Activated CD4-positive, alpha-beta T cell treated with anti-CD3 and anti-CD28 coated beads, Interleukin-2, amount 10 ng/mL, durations not matched to agents 7 days and 5 days (primary cell): Measurements from ENCODE around the gene RNF40. TPM values are rescaled to one million over a fixed set of nuclear protein-coding genes. Genes with fewer than 3 reads are reported as not detected.

Experiments used
- CTCF ChIA-PET: fragments of 350-600 bp; sonication (Branson Sonifier 250); formaldehyde crosslinking; loops from one replicate; lab custom pipeline; 2021; ENCODE audit warnings: antibody characterized with exemption; lab: Charles Lee
- POLR2A ChIA-PET: fragments of 350-600 bp; sonication (Branson Sonifier 250); formaldehyde crosslinking; loops from one replicate; lab custom pipeline; 2021; ENCODE audit warnings: antibody characterized with exemption; lab: Charles Lee
- DNase-seq: peaks from one replicate; pipeline ENCODE4 v3.0.0-alpha.2; 2020
- H3K27ac Mint-ChIP-seq: one replicate; pipeline ENCODE4 v1.8.0; 2021; ENCODE audit warnings: mild to moderate bottlenecking, moderate library complexity, mixed read lengths
- H3K27me3 Mint-ChIP-seq: one replicate; pipeline ENCODE4 v1.8.0; 2021; ENCODE audit warnings: mixed read lengths
- H3K36me3 Mint-ChIP-seq: one replicate; pipeline ENCODE4 v1.8.0; 2021; ENCODE audit warnings: low read depth, mixed read lengths
- H3K4me1 Mint-ChIP-seq: one replicate; pipeline ENCODE4 v1.8.0; 2021; ENCODE audit warnings: mixed read lengths
- H3K4me3 Mint-ChIP-seq: one replicate; pipeline ENCODE4 v1.8.0; 2021; ENCODE audit warnings: mild to moderate bottlenecking, moderate library complexity, mixed read lengths
- H3K9me3 Mint-ChIP-seq: one replicate; pipeline ENCODE4 v1.8.0; 2021; ENCODE audit warnings: mixed read lengths
- total RNA-seq, 2 experiments: library from RNA; stranded (reverse); gene quantifications; one replicate each; pipeline ENCODE4 v1.2.3, GENCODE V29; 2021

Gene RNF40
- total RNA-seq, 2 experiments from 2014 or later, result 81.9 to 101 TPM

- H3K36me3 Mint-ChIP-seq, result peaks cover 60% of the 10 kb centered on the region
- no peak overlapping the region for H3K27ac Mint-ChIP-seq
- POLR2A ChIA-PET, result no interaction called here
- DNase-seq, result no peak
- H3K4me3 Mint-ChIP-seq, result no peak overlapping the region
- CTCF ChIA-PET, result interaction anchor here (0.6 kb wide), 1 partner anchor 294 kb away, joined by 3 read pairs; no protein-coding TSS in a partner anchor
- H3K4me1 Mint-ChIP-seq, result peaks cover 8% of the 10 kb centered on the region
- no peaks in the 10 kb centered on the region for H3K9me3 Mint-ChIP-seq
- no peaks in the 10 kb centered on the region for H3K27me3 Mint-ChIP-seq
Measured at GRCh38 chr16:30728321-30728720, 33.8 kb upstream of the RNF40 start.

GRCh38 chr16:30728899-30729672 lies 33.0 kb upstream of the RNF40 start:
- no peak overlapping the region for H3K27ac Mint-ChIP-seq
- ChIA-PET CTCF (interaction anchor here (0.6 to 0.9 kb wide), 2 partner anchors 18 to 23 kb away, joined by 3 read pairs; no protein-coding TSS in a partner anchor), POLR2A (no interaction called here)
- no peaks in the 10 kb centered on the region for H3K9me3 Mint-ChIP-seq
- DNase-seq, result no peak
- H3K4me3 Mint-ChIP-seq, result no peak overlapping the region
- H3K36me3 Mint-ChIP-seq, result peaks cover 57% of the 10 kb centered on the region
- H3K27me3 Mint-ChIP-seq, result no peaks in the 10 kb centered on the region
- H3K4me1 Mint-ChIP-seq, result peaks cover 8% of the 10 kb centered on the region

GRCh38 chr16:30731411-30731810 lies 30.7 kb upstream of the RNF40 start:
- Mint-ChIP-seq H3K36me3 (peaks cover 52% of the 10 kb centered on the region), H3K4me1 (peaks cover 8% of the 10 kb centered on the region), H3K27me3 (no peaks in the 10 kb centered on the region), H3K27ac (no peak overlapping the region), H3K4me3 (no peak overlapping the region), H3K9me3 (no peaks in the 10 kb centered on the region)
- DNase-seq, result no peak
- CTCF ChIA-PET, result interaction anchor here (0.9 to 1.5 kb wide), 2 partner anchors 15 to 211 kb away, joined by 3 to 5 read pairs; no protein-coding TSS in a partner anchor
- POLR2A ChIA-PET, result no interaction called here

GRCh38 chr16:30736995-30737793 lies 24.9 kb upstream of the RNF40 start:
- H3K36me3 Mint-ChIP-seq, result peaks cover 47% of the 10 kb centered on the region
- no peak overlapping the region for H3K4me3 Mint-ChIP-seq
- POLR2A ChIA-PET, result no interaction called here
- CTCF ChIA-PET, result interaction anchor here (0.6 to 1.5 kb wide), 2 partner anchors 11 to 71 kb away, joined by 4 to 7 read pairs; partner anchors contain the start of gene PHKG2
- H3K4me1 Mint-ChIP-seq, result peaks cover 8% of the 10 kb centered on the region
- no peaks in the 10 kb centered on the region for H3K9me3 Mint-ChIP-seq
- no peak for DNase-seq
- no peak overlapping the region for H3K27ac Mint-ChIP-seq
- H3K27me3 Mint-ChIP-seq, result no peaks in the 10 kb centered on the region

GRCh38 chr16:30737794-30738648 lies 24.1 kb upstream of the RNF40 start:
- Mint-ChIP-seq H3K36me3 (peaks cover 43% of the 10 kb centered on the region), H3K4me3 (no peak overlapping the region), H3K27me3 (no peaks in the 10 kb centered on the region), H3K9me3 (no peaks in the 10 kb centered on the region), H3K4me1 (peaks cover 8% of the 10 kb centered on the region), H3K27ac (no peak overlapping the region)
- POLR2A ChIA-PET, result no interaction called here
- no peak for DNase-seq
- CTCF ChIA-PET, result interaction anchor here (0.6 to 1.5 kb wide), 5 partner anchors 10 to 256 kb away, joined by 3 to 7 read pairs (median 3); partner anchors contain the start of gene PHKG2

- Mint-ChIP-seq H3K27ac (no peak overlapping the region), H3K36me3 (peaks cover 41% of the 10 kb centered on the region), H3K4me1 (peaks cover 8% of the 10 kb centered on the region), H3K9me3 (no peaks in the 10 kb centered on the region), H3K27me3 (no peaks in the 10 kb centered on the region), H3K4me3 (no peak overlapping the region)
- POLR2A ChIA-PET, result no interaction called here
- CTCF ChIA-PET, result interaction anchor here (1.4 to 1.8 kb wide), 3 partner anchors 9 to 18 kb away, joined by 3 to 7 read pairs (median 6); partner anchors contain the start of gene PHKG2
- no peak for DNase-seq
Measured at GRCh38 chr16:30738984-30739951, 22.9 kb upstream of the RNF40 start.

- ChIA-PET POLR2A (no interaction called here), CTCF (interaction anchor here (1.0 to 1.8 kb wide), 2 partner anchors 8 to 16 kb away, joined by 5 to 6 read pairs; no protein-coding TSS in a partner anchor)
- DNase-seq, result no peak
- H3K9me3 Mint-ChIP-seq, result no peaks in the 10 kb centered on the region
- H3K27me3 Mint-ChIP-seq, result no peaks in the 10 kb centered on the region
- no peak overlapping the region for H3K4me3 Mint-ChIP-seq
- H3K4me1 Mint-ChIP-seq, result peaks cover 8% of the 10 kb centered on the region
- H3K36me3 Mint-ChIP-seq, result peaks cover 39% of the 10 kb centered on the region
- peak overlapping the region; percentile 0 for H3K27ac Mint-ChIP-seq
Measured at GRCh38 chr16:30740364-30741251, 21.5 kb upstream of the RNF40 start.

- Mint-ChIP-seq H3K4me3 (no peak overlapping the region), H3K27ac (no peak overlapping the region), H3K27me3 (no peaks in the 10 kb centered on the region), H3K4me1 (peaks cover 8% of the 10 kb centered on the region), H3K36me3 (peaks cover 33% of the 10 kb centered on the region), H3K9me3 (no peaks in the 10 kb centered on the region)
- no peak for DNase-seq
- ChIA-PET POLR2A (no interaction called here), CTCF (interaction anchor here (1.0 to 1.8 kb wide), 2 partner anchors 9 to 17 kb away, joined by 5 to 6 read pairs; no protein-coding TSS in a partner anchor)
Measured at GRCh38 chr16:30741461-30741914, 20.6 kb upstream of the RNF40 start.

- ChIA-PET CTCF (interaction anchor here (0.8 to 1.3 kb wide), 2 partner anchors 9 to 70 kb away, joined by 3 read pairs; no protein-coding TSS in a partner anchor), POLR2A (no interaction called here)
- peaks cover 23% of the 10 kb centered on the region for H3K4me1 Mint-ChIP-seq
- peaks cover 22% of the 10 kb centered on the region for H3K36me3 Mint-ChIP-seq
- no peaks in the 10 kb centered on the region for H3K27me3 Mint-ChIP-seq
- DNase-seq, result no peak
- no peak overlapping the region for H3K4me3 Mint-ChIP-seq
- no peak overlapping the region for H3K27ac Mint-ChIP-seq
- no peaks in the 10 kb centered on the region for H3K9me3 Mint-ChIP-seq
Measured at GRCh38 chr16:30743716-30744115, 18.4 kb upstream of the RNF40 start.

GRCh38 chr16:30744183-30744582 lies 17.9 kb upstream of the RNF40 start:
- CTCF ChIA-PET, result interaction anchor here (0.8 to 1.3 kb wide), 2 partner anchors 9 to 70 kb away, joined by 3 read pairs; no protein-coding TSS in a partner anchor

More at GRCh38 chr16:30744183-30744582, 17.9 kb upstream of the RNF40 start:
- no peaks in the 10 kb centered on the region for H3K9me3 Mint-ChIP-seq
- no peaks in the 10 kb centered on the region for H3K27me3 Mint-ChIP-seq
- H3K4me3 Mint-ChIP-seq, result no peak overlapping the region
- POLR2A ChIA-PET, result no interaction called here
- H3K4me1 Mint-ChIP-seq, result peaks cover 26% of the 10 kb centered on the region
- H3K36me3 Mint-ChIP-seq, result peaks cover 18% of the 10 kb centered on the region
- no peak overlapping the region for H3K27ac Mint-ChIP-seq
- no peak for DNase-seq
